ENCODE results near the gene PSMF1. TPM values are rescaled to one million over a fixed set of nuclear protein-coding genes. Genes with fewer than 3 reads are reported as not detected.

The PSMF1 gene
- total and polyA plus RNA-seq, 2 of the 13 experiments (the other 11 are each of a cell fraction or from before 2014, with no cell fraction given) = 82.5 to 86.0 TPM

GRCh38 chr20:1212023-1212422 is 93.6 kb downstream of the PSMF1 start:
- ChIA-PET CTCF (ENCODE audit: low intra/inter-chr PET ratio, low total read pairs) (interaction anchor here (0.8 to 2.3 kb wide), 4 partner anchors 34 to 396 kb away, joined by 3 to 17 read pairs (median 6); no protein-coding TSS in a partner anchor), POLR2A (no interaction called here)

GRCh38 chr20:1212607-1213396 is 94.4 kb downstream of the PSMF1 start:
- Histone ChIP-seq H4K20me1 (ENCODE audit: insufficient read depth, low read length) (no peaks in the 10 kb centered on the region), H3K79me2 (ENCODE audit: insufficient read depth, low read length) (no peaks in the 10 kb centered on the region), H3K9ac (ENCODE audit: insufficient read depth, low read depth, low read length) (no peak overlapping the region), H3K4me2 (ENCODE audit: low read depth, low read length) (peak overlapping the region; percentile 57), H2AFZ (ENCODE audit: low read length) (peak overlapping the region; percentile 58), H3K36me3 (replicated peaks in 1 of 2; ENCODE audit: control insufficient read depth in 1 of 2, insufficient read depth in 2 of 2, low read length in 2 of 2) (no peaks in the 10 kb centered on the region), H3K4me1 (ENCODE audit: insufficient read depth, low read length) (peaks cover 9% of the 10 kb centered on the region; the same call in 1 of the 2 replicates), H3K27me3 (ENCODE audit: control insufficient read depth in 1 of 2, insufficient read depth in 2 of 2, low read length in 2 of 2) (peaks cover 0 to 23% of the 10 kb centered on the region in 2 experiments; a peak in 2 of 5 replicates), H3K27ac (ENCODE audit: extremely low read length, insufficient read depth, low read length) (no peak overlapping the region), H3K9me3 (ENCODE audit: low read length) (no peaks in the 10 kb centered on the region), H3K4me3 (replicated peaks in 1 of 3; ENCODE audit: insufficient read depth in 1 of 3, low read depth in 2 of 3, low read length in 3 of 3) (no peak overlapping the region; a peak in 1 of 6 replicates)
- peak; percentile 97 for FAIRE-seq
- intact Hi-C loops (cut with micrococcal nuclease; ENCODE audit: unreplicated experiment) (loop anchor here (1.0 to 2.0 kb wide), 4 partner anchors 36 to 397 kb away; no protein-coding TSS in a partner anchor), in situ Hi-C loops (cut with HindIII; ENCODE audit: extremely low pct_ligation_motif_present, low pct_unique_long_range_greater_than_20kb) (no loop called here)
- peak; percentile 80 for DNase-seq (ENCODE audit: low spot score)
- WGBS (ENCODE audit: low lambda C conversion rate) = 11% methylated on average over 21 of the region's 21 CpGs
- POLR2A ChIA-PET = interaction anchor here (0.6 kb wide), 1 partner anchor 25 kb away, joined by 3 read pairs; no protein-coding TSS in a partner anchor
- CTCF ChIA-PET (ENCODE audit: low intra/inter-chr PET ratio, low total read pairs) = interaction anchor here (0.8 to 2.3 kb wide), 6 partner anchors 27 to 397 kb away, joined by 3 to 17 read pairs (median 6); no protein-coding TSS in a partner anchor
- peak; percentile 98 for ATAC-seq
- no TSS peak for BruUV-seq (replicated peaks)
- TF ChIP-seq AFF4 (CRISPR knock-in tag; IDR thresholded peaks at IDR 0.05) (no peak), ZNF775 (CRISPR knock-in tag; IDR thresholded peaks at IDR 0.05; ENCODE audit: borderline replicate concordance) (no peak), E2F1 (CRISPR knock-in tag; IDR thresholded peaks at IDR 0.05) (no peak), IRF2 (CRISPR knock-in tag; IDR thresholded peaks at IDR 0.05) (peak; percentile 83), BATF2 (CRISPR knock-in tag; IDR thresholded peaks at IDR 0.05) (no peak), ZBTB20 (CRISPR knock-in tag; IDR thresholded peaks at IDR 0.05; ENCODE audit: borderline replicate concordance, low read depth) (no peak), KDM1A (CRISPR knock-in tag; IDR thresholded peaks at IDR 0.05) (no peak), FOXA3 (CRISPR knock-in tag; IDR thresholded peaks at IDR 0.05) (peak; percentile 61)

More at GRCh38 chr20:1212023-1212422, 93.6 kb downstream of the PSMF1 start:
- Histone ChIP-seq H3K79me2 (ENCODE audit: insufficient read depth, low read length) (no peaks in the 10 kb centered on the region), H3K4me2 (ENCODE audit: low read depth, low read length) (no peak overlapping the region), H3K9me3 (ENCODE audit: low read length) (no peaks in the 10 kb centered on the region), H3K4me3 (replicated peaks in 1 of 3; ENCODE audit: insufficient read depth in 1 of 3, low read depth in 2 of 3, low read length in 3 of 3) (no peak overlapping the region), H3K4me1 (ENCODE audit: insufficient read depth, low read length) (peaks cover 9% of the 10 kb centered on the region; the same call in 1 of the 2 replicates), H3K27ac (ENCODE audit: extremely low read length, insufficient read depth, low read length) (no peak overlapping the region), H3K9ac (ENCODE audit: insufficient read depth, low read depth, low read length) (no peak overlapping the region), H3K27me3 (ENCODE audit: control insufficient read depth in 1 of 2, insufficient read depth in 2 of 2, low read length in 2 of 2) (peaks cover 0 to 23% of the 10 kb centered on the region in 2 experiments; a peak in 2 of 5 replicates), H4K20me1 (ENCODE audit: insufficient read depth, low read length) (no peaks in the 10 kb centered on the region), H3K36me3 (replicated peaks in 1 of 2; ENCODE audit: control insufficient read depth in 1 of 2, insufficient read depth in 2 of 2, low read length in 2 of 2) (no peaks in the 10 kb centered on the region), H2AFZ (ENCODE audit: low read length) (no peak overlapping the region)
- FAIRE-seq (no peak), DNase-seq (ENCODE audit: low spot score) (no peak), ATAC-seq (no peak)
- intact Hi-C loops (cut with micrococcal nuclease; ENCODE audit: unreplicated experiment) = loop anchor here (2.0 kb wide), 1 partner anchor 89 kb away; no protein-coding TSS in a partner anchor
- in situ Hi-C loops (cut with HindIII; ENCODE audit: extremely low pct_ligation_motif_present, low pct_unique_long_range_greater_than_20kb) = no loop called here
- BruUV-seq (replicated peaks) = no TSS peak
- TF ChIP-seq SSRP1 (CRISPR knock-in tag; IDR thresholded peaks at IDR 0.05) = no peak
- TF ChIP-seq ZNF737 (CRISPR knock-in tag; IDR thresholded peaks at IDR 0.05; ENCODE audit: borderline replicate concordance) = no peak
- TF ChIP-seq ZNF747 (CRISPR knock-in tag; IDR thresholded peaks at IDR 0.05; ENCODE audit: borderline replicate concordance) = no peak
- TF ChIP-seq HMGA1 (CRISPR knock-in tag; conservative IDR thresholded peaks at IDR 0.05) = no peak
- TF ChIP-seq MTF2 (CRISPR knock-in tag; IDR thresholded peaks at IDR 0.05; ENCODE audit: borderline replicate concordance) = no peak
- no peak for TF ChIP-seq FOXJ3 (CRISPR knock-in tag; IDR thresholded peaks at IDR 0.05; ENCODE audit: borderline replicate concordance)
- TF ChIP-seq PHF20 (CRISPR knock-in tag; IDR thresholded peaks at IDR 0.05) = 0 out of 2 replicates have a peak, but pooled peaks have one; percentile 31
